ENCODE results near the gene GRIN2A.

DNA sequence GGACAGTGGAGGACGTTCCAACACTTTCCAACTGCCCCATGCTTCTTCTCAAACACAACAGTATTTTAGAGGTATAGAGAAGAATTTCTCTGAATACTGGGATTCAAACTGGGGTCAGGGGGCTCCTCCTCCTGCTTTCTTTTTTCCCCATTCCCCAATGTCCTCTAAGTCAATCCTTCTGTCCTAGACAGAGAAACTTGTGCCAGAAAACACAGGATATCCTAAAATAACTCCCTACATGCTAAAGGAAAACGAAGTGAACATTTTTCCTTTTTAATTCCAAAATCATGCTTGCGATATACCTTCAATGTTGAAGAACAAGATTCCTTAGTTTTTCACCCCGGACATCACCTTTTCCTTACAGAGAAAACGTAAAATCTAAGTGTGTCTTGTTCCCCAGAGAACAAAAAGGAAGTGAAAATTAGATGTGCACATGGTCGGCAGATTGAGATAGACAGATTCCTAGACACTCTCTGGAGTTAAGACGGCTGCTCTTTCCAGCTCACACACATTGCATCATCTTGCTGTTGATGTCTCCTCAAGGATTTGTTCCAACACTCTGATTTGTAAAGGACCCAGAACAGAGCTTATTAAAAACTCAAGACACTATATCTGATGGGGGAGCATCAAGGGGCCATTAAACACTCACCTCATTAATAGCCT is 228.2 kb downstream of the GRIN2A start:
- TF ChIP-seq POLR2A (IDR thresholded peaks at IDR 0.05): no peak
- TF ChIP-seq, protein P1, sequence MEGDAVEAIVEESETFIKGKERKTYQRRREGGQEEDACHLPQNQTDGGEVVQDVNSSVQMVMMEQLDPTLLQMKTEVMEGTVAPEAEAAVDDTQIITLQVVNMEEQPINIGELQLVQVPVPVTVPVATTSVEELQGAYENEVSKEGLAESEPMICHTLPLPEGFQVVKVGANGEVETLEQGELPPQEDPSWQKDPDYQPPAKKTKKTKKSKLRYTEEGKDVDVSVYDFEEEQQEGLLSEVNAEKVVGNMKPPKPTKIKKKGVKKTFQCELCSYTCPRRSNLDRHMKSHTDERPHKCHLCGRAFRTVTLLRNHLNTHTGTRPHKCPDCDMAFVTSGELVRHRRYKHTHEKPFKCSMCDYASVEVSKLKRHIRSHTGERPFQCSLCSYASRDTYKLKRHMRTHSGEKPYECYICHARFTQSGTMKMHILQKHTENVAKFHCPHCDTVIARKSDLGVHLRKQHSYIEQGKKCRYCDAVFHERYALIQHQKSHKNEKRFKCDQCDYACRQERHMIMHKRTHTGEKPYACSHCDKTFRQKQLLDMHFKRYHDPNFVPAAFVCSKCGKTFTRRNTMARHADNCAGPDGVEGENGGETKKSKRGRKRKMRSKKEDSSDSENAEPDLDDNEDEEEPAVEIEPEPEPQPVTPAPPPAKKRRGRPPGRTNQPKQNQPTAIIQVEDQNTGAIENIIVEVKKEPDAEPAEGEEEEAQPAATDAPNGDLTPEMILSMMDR (IDR thresholded peaks at IDR 0.05): no peak
- no peak for TF ChIP-seq POLR2AphosphoS5 (IDR thresholded peaks at IDR 0.05)
